Dendritic cell treated with granulocyte-macrophage colony-stimulating factor and Interleukin-4, amounts not matched to agents 40 ng/mL and 50 ng/mL, for 4 days (primary cell): ENCODE results near the gene CTSZ.
"Not testable (repeated sequence)": the region's sequence is repeated elsewhere in the genome, so short reads cannot be mapped to it uniquely, and the experiment has no call there.

Source experiments
- H3K27ac Mint-ChIP-seq: one replicate; pipeline ENCODE4 v1.8.0; 2022; ENCODE audit warnings: mild to moderate bottlenecking, mixed read lengths
- H3K27me3 Mint-ChIP-seq: one replicate; pipeline ENCODE4 v1.8.0; 2022; ENCODE audit warnings: mild to moderate bottlenecking, mixed read lengths
- H3K36me3 Mint-ChIP-seq: one replicate; pipeline ENCODE4 v1.8.0; 2022; ENCODE audit warnings: low read depth, mixed read lengths
- H3K4me1 Mint-ChIP-seq: one replicate; pipeline ENCODE4 v1.8.0; 2022; ENCODE audit warnings: low read depth, mixed read lengths
- H3K4me3 Mint-ChIP-seq: one replicate; pipeline ENCODE4 v1.8.0; 2022; ENCODE audit warnings: mild to moderate bottlenecking, moderate library complexity, mixed read lengths
- H3K9me3 Mint-ChIP-seq: one replicate; pipeline ENCODE4 v1.8.0; 2022; ENCODE audit warnings: mixed read lengths
- intact Hi-C: fragments of 100-400 bp; cut with micrococcal nuclease; formaldehyde crosslinking; loops from one replicate; pipeline ENCODE4 v1.15.0; 2022

CTSZ gene

GRCh38 chr20:59006864-59007664 lies at the start of gene CTSZ:
CTSZ (minus strand) TSS chr20:59007254; CDS start chr20:59007128, 126 bp downstream.
- Mint-ChIP-seq H3K27ac (peak within 1 kb of the TSS; percentile 90), H3K9me3 (no peaks in the 10 kb centered on the region), H3K36me3 (peaks cover 52% of the 10 kb centered on the region), H3K4me1 (peaks cover 80% of the 10 kb centered on the region), H3K4me3 (peak within 1 kb of the TSS; percentile 98), H3K27me3 (no peaks in the 10 kb centered on the region)
- intact Hi-C loops: no loop called here

DNA sequence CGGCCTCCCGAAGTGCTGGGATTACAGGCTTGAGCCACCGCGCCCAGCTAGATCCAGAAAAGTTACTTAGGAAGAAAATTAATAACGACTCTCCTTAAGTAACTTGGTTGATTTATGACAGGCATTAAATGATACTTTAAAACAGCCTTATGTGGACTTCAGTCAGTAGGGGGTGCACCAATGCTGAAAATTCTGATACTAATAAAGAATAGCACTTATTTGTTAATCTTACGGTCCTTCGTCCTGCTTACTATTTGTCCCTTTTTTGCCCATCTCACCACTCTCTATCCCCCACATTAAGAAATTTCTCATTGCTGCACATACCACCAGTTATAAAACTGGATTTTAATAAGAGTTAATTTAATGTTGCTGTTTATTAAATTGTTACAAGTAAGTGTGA lies 48.2 kb upstream of the CTSZ start:
- intact Hi-C loops: loop anchor here (2.0 to 10.0 kb wide), 3 partner anchors 152 to 349 kb away; no protein-coding TSS in a partner anchor
- no peak overlapping the region for H3K4me3 Mint-ChIP-seq
- no peaks in the 10 kb centered on the region for H3K4me1 Mint-ChIP-seq
- no peaks in the 10 kb centered on the region for H3K9me3 Mint-ChIP-seq
- no peaks in the 10 kb centered on the region for H3K36me3 Mint-ChIP-seq
- peaks cover 32% of the 10 kb centered on the region for H3K27me3 Mint-ChIP-seq
- H3K27ac Mint-ChIP-seq: no peak overlapping the region

- intact Hi-C loops: loop anchor here (10.0 kb wide), 1 partner anchor 353 kb away; no protein-coding TSS in a partner anchor
- Mint-ChIP-seq H3K27me3 (peaks cover 34% of the 10 kb centered on the region), H3K36me3 (no peaks in the 10 kb centered on the region), H3K4me3 (no peak overlapping the region), H3K27ac (no peak overlapping the region), H3K4me1 (peaks cover 4% of the 10 kb centered on the region), H3K9me3 (no peaks in the 10 kb centered on the region)
Measured at GRCh38 chr20:59051666-59052185, 44.7 kb upstream of the CTSZ start.

GRCh38 chr20:59050437-59050836 lies 43.4 kb upstream of the CTSZ start:
- Mint-ChIP-seq H3K36me3 (no peaks in the 10 kb centered on the region), H3K4me3 (no peak overlapping the region), H3K4me1 (peaks cover 4% of the 10 kb centered on the region), H3K27me3 (peaks cover 34% of the 10 kb centered on the region), H3K9me3 (no peaks in the 10 kb centered on the region), H3K27ac (no peak overlapping the region)
- intact Hi-C loops: loop anchor here (10.0 kb wide), 1 partner anchor 354 kb away; no protein-coding TSS in a partner anchor

GRCh38 chr20:59048681-59049030 lies 41.6 kb upstream of the CTSZ start:
- Mint-ChIP-seq H3K27ac (no peak overlapping the region), H3K4me1 (peaks cover 4% of the 10 kb centered on the region), H3K9me3 (no peaks in the 10 kb centered on the region), H3K36me3 (no peaks in the 10 kb centered on the region), H3K4me3 (no peak overlapping the region), H3K27me3 (peaks cover 26% of the 10 kb centered on the region)
- intact Hi-C loops: no loop called here

GRCh38 chr20:59047938-59048680 lies 41.1 kb upstream of the CTSZ start:
- intact Hi-C loops: no loop called here
- Mint-ChIP-seq H3K4me1 (peaks cover 9% of the 10 kb centered on the region), H3K9me3 (no peaks in the 10 kb centered on the region), H3K27ac (no peak overlapping the region), H3K36me3 (no peaks in the 10 kb centered on the region), H3K4me3 (no peak overlapping the region), H3K27me3 (peaks cover 22% of the 10 kb centered on the region)

DNA sequence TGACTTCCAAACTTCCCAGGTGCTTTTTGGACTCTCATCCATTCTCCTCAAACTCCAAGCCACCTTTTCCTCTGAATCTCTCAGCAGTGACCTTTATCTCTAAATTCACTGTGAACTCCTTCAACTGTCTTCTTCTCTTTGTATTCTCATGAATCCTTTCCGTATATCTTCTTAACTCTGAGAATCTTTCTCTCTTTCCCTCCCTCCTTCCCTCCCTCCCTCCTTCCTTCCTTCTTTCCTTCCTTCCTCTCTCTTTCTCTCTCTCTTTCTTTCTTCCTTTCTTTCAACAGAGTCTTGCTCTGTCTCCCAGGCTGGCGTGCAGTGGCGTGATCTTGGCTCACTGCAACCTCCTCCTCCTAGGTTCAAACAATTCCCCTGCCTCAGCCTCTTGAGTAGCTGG lies 39.8 kb upstream of the CTSZ start:
- Mint-ChIP-seq H3K9me3 (no peaks in the 10 kb centered on the region), H3K4me3 (no peak overlapping the region), H3K4me1 (peaks cover 13% of the 10 kb centered on the region), H3K27ac (no peak overlapping the region), H3K27me3 (peaks cover 15% of the 10 kb centered on the region), H3K36me3 (peaks cover 9% of the 10 kb centered on the region)
- intact Hi-C loops: no loop called here

DNA sequence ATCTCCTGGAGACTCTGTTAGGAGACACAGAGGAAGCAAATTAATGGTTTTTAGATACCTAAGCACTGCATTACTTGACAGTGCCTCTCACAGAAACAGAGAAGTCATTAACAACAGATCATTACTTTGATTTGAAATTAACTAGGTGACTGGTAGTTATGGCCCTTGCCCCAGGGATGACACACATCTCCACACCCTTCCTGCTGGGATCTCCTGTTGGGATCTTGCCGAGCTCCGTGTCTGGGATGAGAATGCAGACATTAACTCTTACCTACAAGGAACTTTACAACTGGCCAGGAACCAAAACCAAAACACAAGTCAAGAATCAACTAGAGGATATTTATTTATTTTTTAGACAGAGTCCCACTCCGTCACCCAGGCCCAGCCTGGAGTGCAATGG lies 37.7 kb upstream of the CTSZ start:
- Mint-ChIP-seq H3K4me3 (no peak overlapping the region), H3K4me1 (peaks cover 34% of the 10 kb centered on the region), H3K27ac (no peak overlapping the region), H3K36me3 (peaks cover 26% of the 10 kb centered on the region), H3K27me3 (peaks cover 3% of the 10 kb centered on the region), H3K9me3 (no peaks in the 10 kb centered on the region)
- intact Hi-C loops: no loop called here

GRCh38 chr20:59044295-59044694 lies 37.2 kb upstream of the CTSZ start:
- Mint-ChIP-seq H3K27me3 (peaks cover under 1% of the 10 kb centered on the region), H3K4me3 (no peak overlapping the region), H3K9me3 (no peaks in the 10 kb centered on the region), H3K36me3 (peaks cover 28% of the 10 kb centered on the region), H3K4me1 (peaks cover 35% of the 10 kb centered on the region), H3K27ac (no peak overlapping the region)
- intact Hi-C loops: no loop called here

GRCh38 chr20:59043698-59044097 lies 36.6 kb upstream of the CTSZ start:
- Mint-ChIP-seq H3K27me3 (no peaks in the 10 kb centered on the region), H3K9me3 (no peaks in the 10 kb centered on the region), H3K4me3 (no peak overlapping the region), H3K27ac (peak overlapping the region; percentile 91), H3K4me1 (peaks cover 35% of the 10 kb centered on the region), H3K36me3 (peaks cover 28% of the 10 kb centered on the region)
- intact Hi-C loops: no loop called here

DNA sequence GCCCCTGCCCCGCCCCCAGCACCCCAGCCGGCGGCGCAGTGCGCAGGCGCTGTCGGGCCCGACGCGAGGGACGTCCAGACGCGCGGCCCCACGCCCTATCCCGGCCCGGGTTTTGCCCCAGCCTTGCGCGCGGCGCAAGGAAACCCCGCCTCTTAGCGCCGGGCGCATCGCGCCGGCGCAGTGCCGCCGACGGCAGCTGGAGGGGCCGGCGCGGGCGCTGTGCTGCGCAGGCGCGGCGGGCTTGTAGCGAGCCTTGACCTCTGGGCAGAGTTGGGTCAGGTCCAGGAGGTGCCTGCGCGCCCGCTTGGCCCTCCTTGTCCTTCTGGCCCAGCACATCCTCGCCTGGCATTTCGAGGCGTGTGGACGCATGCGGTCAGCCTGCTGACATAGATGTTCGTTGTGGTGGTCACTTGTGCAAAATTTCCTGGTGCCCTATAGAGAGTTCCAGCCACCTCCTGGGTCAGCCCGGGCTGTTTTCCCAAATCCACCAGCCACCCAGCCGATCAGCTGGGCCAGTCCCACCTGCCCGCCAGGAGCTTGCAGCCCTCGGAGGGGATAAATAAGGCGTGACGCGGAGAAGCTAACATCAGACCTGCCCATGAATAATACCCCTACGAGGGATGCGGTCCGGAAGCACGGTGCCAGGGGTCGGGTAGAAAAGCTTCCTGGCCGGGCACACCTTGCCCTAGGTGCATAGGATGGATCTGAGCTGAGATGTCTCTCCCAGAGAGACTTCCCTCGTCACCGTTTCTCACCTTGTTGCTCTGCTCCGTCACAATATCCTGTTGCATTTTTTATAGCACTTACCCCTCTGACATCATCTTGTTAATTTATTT lies 36.0 kb upstream of the CTSZ start:
- H3K36me3 Mint-ChIP-seq: peaks cover 31% of the 10 kb centered on the region
- peak overlapping the region; percentile 91 for H3K27ac Mint-ChIP-seq
- H3K4me1 Mint-ChIP-seq: peaks cover 34% of the 10 kb centered on the region
- no peaks in the 10 kb centered on the region for H3K27me3 Mint-ChIP-seq
- intact Hi-C loops: no loop called here
- peak overlapping the region; percentile 94 for H3K4me3 Mint-ChIP-seq
- H3K9me3 Mint-ChIP-seq: no peaks in the 10 kb centered on the region

DNA sequence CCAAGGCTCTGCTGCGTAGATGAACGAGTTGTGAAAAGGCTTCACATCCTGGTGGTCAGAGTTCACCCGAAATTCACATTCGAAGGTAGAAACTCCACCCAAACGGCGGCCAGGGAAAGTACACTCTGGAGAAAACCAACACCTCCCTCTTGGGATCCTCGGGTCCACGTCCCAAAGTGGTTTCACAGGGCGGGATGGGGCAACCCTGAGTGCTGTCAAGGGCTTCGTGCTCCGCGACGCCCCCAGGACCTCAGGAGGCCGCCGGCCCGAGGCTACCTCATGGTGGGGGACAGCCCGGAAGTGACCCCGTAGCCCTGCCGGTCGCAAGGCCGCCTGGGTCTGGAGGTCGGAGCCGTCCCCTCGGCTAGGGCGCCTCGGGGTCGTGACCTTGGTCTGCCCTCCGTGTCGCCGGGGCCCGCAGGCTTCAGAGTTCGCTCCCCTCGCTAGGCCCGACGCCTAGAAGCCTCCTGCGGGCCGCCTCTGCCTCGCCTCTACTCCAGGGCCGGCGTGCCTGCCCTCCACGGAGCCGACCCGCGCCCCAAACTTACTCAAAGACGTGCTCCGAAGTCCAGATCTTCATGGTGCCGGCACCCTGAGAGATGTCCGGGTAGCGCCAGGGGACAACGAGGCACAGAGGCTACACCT lies 35.2 kb upstream of the CTSZ start, which contains the start of gene PRELID3B:
PRELID3B (minus strand) TSS at position 636 of the 645 bp plus-strand sequence; CDS start at position 580, 56 bp downstream.
- Mint-ChIP-seq H3K4me1 (peaks cover 31% of the 10 kb centered on the region), H3K9me3 (no peaks in the 10 kb centered on the region), H3K27me3 (no peaks in the 10 kb centered on the region), H3K27ac (peak within 1 kb of the TSS; percentile 91), H3K36me3 (peaks cover 38% of the 10 kb centered on the region), H3K4me3 (peak within 1 kb of the TSS; percentile 94)
- intact Hi-C loops: no loop called here

DNA sequence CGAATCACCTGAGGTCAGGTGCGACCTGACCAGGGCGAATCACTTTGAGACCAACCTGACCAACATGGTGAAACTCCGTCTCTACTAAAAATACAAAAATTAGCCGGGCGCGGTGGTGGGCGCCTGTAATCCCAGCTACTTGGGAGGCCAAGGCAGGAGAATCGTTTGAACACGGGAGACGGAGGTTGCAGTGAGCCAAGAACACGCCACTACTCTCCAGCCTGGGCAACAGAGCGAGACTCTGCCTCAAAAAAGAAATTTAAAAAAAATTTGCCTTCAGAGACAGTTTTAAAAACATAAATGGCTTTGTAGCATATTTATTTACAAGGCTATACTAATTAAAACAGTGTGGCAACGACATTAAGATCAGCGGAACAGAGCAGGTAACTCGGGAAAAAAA lies 34.4 kb upstream of the CTSZ start:
- H3K27me3 Mint-ChIP-seq, H3K27ac Mint-ChIP-seq, intact Hi-C loops, H3K9me3 Mint-ChIP-seq: not testable (repeated sequence)
- Mint-ChIP-seq H3K4me3 (peak overlapping the region; percentile 94), H3K4me1 (peaks cover 31% of the 10 kb centered on the region), H3K36me3 (peaks cover 46% of the 10 kb centered on the region)
